NB4 (cell line): ENCODE results near the gene MRGPRX1.

Experiments
- CTCF ChIP-seq: IDR thresholded peaks from one replicate; pipeline ENCODE4 v1.5.1; 2012; ENCODE audit warnings: low read depth, low read length
- MAX ChIP-seq: IDR thresholded peaks from 2 replicates; pipeline ENCODE4 v1.6.1; 2011; ENCODE audit warnings: low read depth, low read length

GRCh38 chr11:18972336-18972735 lies 33.1 kb upstream of the MRGPRX1 start:
- TF ChIP-seq CTCF (no peak), MAX (no peak)
